Stimulated activated naive CD4-positive, alpha-beta T cell (primary cell): ENCODE measurements around the gene TYW1B.
"Not testable (repeated sequence)": the region's sequence is repeated elsewhere in the genome, so short reads cannot be mapped to it uniquely, and the experiment has no call there.

Source experiments
- DNase-seq, 6 experiments: peaks; one replicate each; lab custom pipeline; 2025; lab: John Stamatoyannopoulos, UW

Gene TYW1B

DNA sequence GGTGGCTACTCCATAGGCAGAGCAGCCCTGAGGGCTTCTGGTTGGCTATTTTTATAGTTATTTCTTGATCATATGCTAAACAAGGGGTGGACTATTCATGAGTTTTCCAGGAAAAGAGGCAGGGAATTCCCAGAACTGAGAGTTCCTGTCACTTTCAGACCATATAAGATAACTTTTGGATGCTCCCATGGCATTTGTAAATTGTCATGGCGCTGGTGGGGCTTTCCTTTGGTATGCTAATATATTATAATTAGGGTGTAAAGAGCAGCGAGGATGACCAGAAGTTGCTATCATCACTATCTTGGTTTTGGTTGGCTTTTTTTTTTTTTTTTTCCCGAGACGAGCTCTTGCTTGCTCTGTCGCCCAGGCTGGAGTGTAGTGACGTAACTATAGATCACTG is 272.8 kb downstream of the TYW1B start:
- not testable (repeated sequence) for DNase-seq

GRCh38 chr7:72554401-72554800 is 273.6 kb downstream of the TYW1B start:
- not testable (repeated sequence) for DNase-seq

DNA sequence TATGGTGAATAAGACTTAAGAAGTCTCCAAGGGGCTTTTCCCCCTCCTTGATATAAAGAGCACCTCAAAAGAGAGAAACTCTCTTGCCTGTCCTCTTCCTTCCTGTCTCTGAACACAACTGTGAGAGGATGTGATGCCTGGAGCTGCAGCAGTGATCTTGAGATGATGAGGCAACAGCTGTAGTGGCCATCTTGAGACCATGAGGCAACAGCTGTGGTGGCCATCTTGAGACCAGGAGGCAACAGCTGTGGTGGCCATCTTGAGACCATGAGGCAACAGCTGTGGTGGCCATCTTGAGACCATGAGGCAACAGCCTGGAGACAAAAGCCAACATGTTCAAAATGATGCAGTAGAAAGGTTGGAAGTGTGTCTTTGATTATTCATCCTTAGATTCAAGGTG is 277.5 kb downstream of the TYW1B start:
- DNase-seq, result not testable (repeated sequence)

GRCh38 chr7:72546586-72547237 is 281.3 kb downstream of the TYW1B start:
- not testable (repeated sequence) for DNase-seq

DNA sequence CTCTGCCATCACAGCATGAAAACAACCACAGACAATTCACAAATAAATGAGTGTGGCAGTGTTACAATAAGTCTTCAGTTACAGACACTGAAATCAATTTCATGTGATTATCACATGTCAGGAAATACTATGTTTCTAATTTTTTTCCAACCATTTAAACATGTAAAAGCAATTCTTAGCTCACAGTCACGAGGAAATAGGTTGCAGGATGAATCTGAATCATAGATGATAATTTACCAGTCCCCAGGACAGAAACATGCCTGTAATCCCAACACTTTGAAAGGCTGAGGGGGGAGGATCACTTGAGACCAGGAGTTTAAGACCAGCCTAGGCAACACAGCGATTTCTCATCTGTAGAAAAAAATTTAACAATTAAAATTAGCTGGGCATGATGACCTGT is 283.5 kb downstream of the TYW1B start:
- DNase-seq, result not testable (repeated sequence)

DNA sequence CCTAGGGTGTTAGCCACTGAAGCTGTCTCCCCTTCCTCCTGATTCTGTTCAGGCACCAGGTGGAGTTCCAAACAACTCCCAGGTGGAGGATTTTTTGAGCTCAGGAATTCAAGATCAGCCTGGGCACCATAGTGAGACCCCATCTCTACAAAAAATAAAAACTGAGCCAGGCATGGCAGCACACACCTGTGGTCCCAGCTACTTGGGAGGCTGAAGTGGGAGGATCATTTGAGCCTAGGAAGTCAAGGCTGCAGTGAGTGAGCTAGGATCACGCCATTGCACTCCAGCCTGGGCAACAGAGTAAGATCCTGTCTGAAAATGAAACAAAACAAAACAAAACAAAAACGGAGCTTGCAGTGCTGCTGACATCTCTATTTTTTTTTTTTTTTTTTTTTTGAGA is 287.1 kb downstream of the TYW1B start:
- DNase-seq, result no peak

DNA sequence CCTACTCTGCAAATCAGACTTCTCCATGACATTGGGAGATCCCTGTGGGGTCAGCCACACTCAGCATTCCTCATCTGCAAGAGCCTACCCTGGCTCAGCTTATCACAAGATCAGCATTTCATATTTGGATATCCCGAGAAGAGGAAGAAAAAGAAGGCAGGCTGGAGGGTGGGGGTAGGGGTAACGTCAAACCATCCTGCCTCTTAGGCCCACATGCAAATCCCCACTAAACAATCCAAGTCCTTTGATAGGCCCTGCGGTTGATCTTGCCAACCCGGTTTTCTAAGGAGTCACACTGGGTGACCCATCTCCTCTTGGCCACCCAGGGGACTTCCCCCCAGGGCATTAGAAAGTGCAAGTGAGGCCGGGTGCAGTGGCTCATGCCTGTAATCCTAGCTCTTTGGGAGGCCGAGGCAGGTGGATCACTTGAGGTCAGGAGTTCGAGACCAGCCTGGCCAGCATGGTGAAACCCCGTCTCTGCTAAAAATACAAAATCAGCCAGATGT is 287.8 kb downstream of the TYW1B start:
- no peak for DNase-seq

GRCh38 chr7:72539702-72540101 is 288.3 kb downstream of the TYW1B start:
- DNase-seq, result no peak

- no peak for DNase-seq
Measured at GRCh38 chr7:72538856-72539255, 289.1 kb downstream of the TYW1B start.

GRCh38 chr7:72538147-72538546 is 289.9 kb downstream of the TYW1B start:
- DNase-seq, result no peak

- DNase-seq, result not testable (repeated sequence)
Measured at GRCh38 chr7:72536038-72536437, 292.0 kb downstream of the TYW1B start.

- DNase-seq, result not testable (repeated sequence)
Measured at GRCh38 chr7:72531048-72531447, 297.0 kb downstream of the TYW1B start.
